Hepatocyte (in vitro differentiated cells): ENCODE measurements around the gene ITPA. TPM values are rescaled to one million over a fixed set of nuclear protein-coding genes. Genes with fewer than 3 reads are reported as not detected.

Experiments used
- DNase-seq: peaks from one replicate; pipeline ENCODE4 v3.0.0-alpha.2; 2016; ENCODE audit warnings: low spot score
- H2AFZ ChIP-seq: fragments of 200-600 bp; sonication (generic); 2 replicates; pipeline ENCODE4 v1.6.0; 2016; ENCODE audit warnings: antibody characterized with exemption, mild to moderate bottlenecking
- H3K27ac ChIP-seq: fragments of 200-600 bp; sonication (generic); 2 replicates; pipeline ENCODE4 v1.5.1; 2016; ENCODE audit warnings: mild to moderate bottlenecking
- H3K27me3 ChIP-seq: fragments of 200-600 bp; sonication (generic); 2 replicates; pipeline ENCODE4 v1.6.1; 2016
- H3K36me3 ChIP-seq: fragments of 200-600 bp; sonication (generic); replicated peaks from 2 replicates; pipeline ENCODE4 v1.5.1; 2016; ENCODE audit warnings: low read depth; ENCODE audit not compliant: insufficient read depth
- H3K4me1 ChIP-seq: fragments of 200-600 bp; sonication (generic); 2 replicates; pipeline ENCODE4 v1.5.1; 2016; ENCODE audit warnings: mild to moderate bottlenecking, moderate library complexity; ENCODE audit not compliant: insufficient read depth
- H3K4me2 ChIP-seq: fragments of 200-600 bp; sonication (generic); 2 replicates; pipeline ENCODE4 v1.6.0; 2016
- H3K4me3 ChIP-seq: fragments of 200-600 bp; sonication (generic); 2 replicates; pipeline ENCODE4 v1.5.1; 2016; ENCODE audit warnings: mild to moderate bottlenecking
- H3K79me2 ChIP-seq: fragments of 200-600 bp; sonication (generic); 2 replicates; pipeline ENCODE4 v1.6.0; 2017; ENCODE audit warnings: mild to moderate bottlenecking
- H3K9me2 ChIP-seq: fragments of 200-600 bp; sonication (generic); replicated peaks from 2 replicates; pipeline ENCODE4 v1.6.0; 2017; ENCODE audit warnings: mild to moderate bottlenecking; ENCODE audit not compliant: insufficient read depth
- H3K9me3 ChIP-seq: fragments of 200-600 bp; sonication (generic); 2 replicates; pipeline ENCODE4 v1.5.1; 2016; ENCODE audit warnings: low read depth, mild to moderate bottlenecking
- H4K20me1 ChIP-seq: fragments of 200-600 bp; sonication (generic); 2 replicates; pipeline ENCODE4 v1.6.0; 2016; ENCODE audit warnings: mild to moderate bottlenecking; ENCODE audit not compliant: insufficient read depth, poor library complexity, severe bottlenecking
- CTCF ChIP-seq: fragments of 200-600 bp; sonication (generic); IDR thresholded peaks from 2 replicates; pipeline ENCODE4 v1.5.1; 2016; ENCODE audit warnings: antibody characterized with exemption, mild to moderate bottlenecking; ENCODE audit not compliant: poor library complexity
- EZH2 ChIP-seq: fragments of 200-600 bp; sonication (generic); IDR thresholded peaks from 2 replicates; pipeline ENCODE4 v1.6.1; 2016; ENCODE audit warnings: antibody characterized with exemption, mild to moderate bottlenecking, borderline replicate concordance
- EZH2phosphoT487 ChIP-seq: fragments of 200-600 bp; sonication (generic); IDR thresholded peaks from one replicate; pipeline ENCODE4 v1.6.1; 2018; ENCODE audit warnings: antibody characterized with exemption, mild to moderate bottlenecking, low read depth, moderate library complexity; ENCODE audit not compliant: unreplicated experiment, severe bottlenecking
- WGBS: methylation state at CpG from one replicate; pipeline ENCODE4 v1.1.6; 2016; ENCODE audit warnings: low lambda C conversion rate; ENCODE audit errors: missing lambda C conversion rate; 5-methylcytosine and 5-hydroxymethylcytosine counted together
- polyA plus RNA-seq: library from polyadenylated mRNA; unstranded; fragments of >200 nt; fragmentation: Nextera tagmentation; extraction: Ambion mirVana; gene quantifications from 2 replicates; pipeline ENCODE4 v1.2.1, GENCODE V29; 2016
- total RNA-seq: library from RNA; depleted of rRNA; stranded (reverse); fragments of >200 nt; gene quantifications from 2 replicates; pipeline ENCODE4 v1.2.3, GENCODE V29; 2014

ITPA gene
- total and polyA plus RNA-seq, 2 experiments from 2014 or later, result 33.5 to 48.2 TPM

GRCh38 chr20:3202965-3203314 lies 6.4 kb upstream of the ITPA start:
- Histone ChIP-seq H3K27ac (peak overlapping the region; percentile 94), H3K4me2 (peak overlapping the region; percentile 93), H2AFZ (no peak overlapping the region), H3K9me3 (no peaks in the 10 kb centered on the region), H3K36me3 (no peaks in the 10 kb centered on the region), H3K27me3 (no peaks in the 10 kb centered on the region), H3K79me2 (peaks cover 30% of the 10 kb centered on the region), H3K4me3 (peak overlapping the region; percentile 92), H3K9me2 (no peaks in the 10 kb centered on the region), H4K20me1 (no peaks in the 10 kb centered on the region), H3K4me1 (peaks cover 11% of the 10 kb centered on the region)
- DNase-seq, result no peak
- WGBS, result 57% methylated on average over 9 of the region's 9 CpGs
- TF ChIP-seq EZH2 (no peak), EZH2phosphoT487 (no peak), CTCF (no peak)

GRCh38 chr20:3203315-3204123 lies 5.8 kb upstream of the ITPA start:
- WGBS, result 15% methylated on average over 31 of the region's 31 CpGs
- Histone ChIP-seq H3K9me3 (no peaks in the 10 kb centered on the region), H3K27ac (peak overlapping the region; percentile 94), H3K4me3 (peak overlapping the region; percentile 92), H4K20me1 (no peaks in the 10 kb centered on the region), H2AFZ (peak overlapping the region; percentile 82), H3K9me2 (no peaks in the 10 kb centered on the region), H3K27me3 (no peaks in the 10 kb centered on the region), H3K4me1 (peaks cover 17% of the 10 kb centered on the region), H3K79me2 (peaks cover 34% of the 10 kb centered on the region), H3K4me2 (peak overlapping the region; percentile 93), H3K36me3 (no peaks in the 10 kb centered on the region)
- peak; percentile 41 for DNase-seq
- TF ChIP-seq EZH2phosphoT487 (no peak), EZH2 (no peak), CTCF (no peak)

GRCh38 chr20:3204124-3204794 lies 5.0 kb upstream of the ITPA start, which contains the start of gene DDRGK1:
Gene DDRGK1 (minus strand): TSS chr20:3204682. CDS start chr20:3204627, 55 bp downstream.
- H3K4me1 ChIP-seq, result peaks cover 17% of the 10 kb centered on the region
- H3K4me3 ChIP-seq, result peak within 1 kb of the TSS; percentile 92
- H3K79me2 ChIP-seq, result peaks cover 34% of the 10 kb centered on the region
- no peaks in the 10 kb centered on the region for H3K36me3 ChIP-seq
- H3K9me2 ChIP-seq, result no peaks in the 10 kb centered on the region
- H3K9me3 ChIP-seq, result no peaks in the 10 kb centered on the region
- TF ChIP-seq EZH2phosphoT487 (no peak), CTCF (no peak), EZH2 (no peak)
- H4K20me1 ChIP-seq, result no peaks in the 10 kb centered on the region
- H3K27ac ChIP-seq, result peak within 1 kb of the TSS; percentile 94
- peak within 1 kb of the TSS; percentile 93 for H3K4me2 ChIP-seq
- peak within 1 kb of the TSS; percentile 82 for H2AFZ ChIP-seq
- DNase-seq, result peak; percentile 89
- no peaks in the 10 kb centered on the region for H3K27me3 ChIP-seq
- WGBS, result 0% methylated on average over 38 of the region's 48 CpGs
